Stimulated activated CD4-positive, alpha-beta T cell treated with anti-CD3 and anti-CD28 coated beads, Interleukin-12 subunit alpha, Interleukin-12 subunit beta, amount 100 ng/mL, for 24 hours (primary cell): ENCODE data around the gene ANKRD63.
A peak's percentile ranks its signal among the peaks of the same experiment; 100 is the strongest.

ENCODE experiments used
- DNase-seq, 2 experiments: peaks; one replicate each; pipeline ENCODE4 v3.0.0-alpha.2; 2020; ENCODE audit warnings: low read depth in 2 of 2

Gene ANKRD63

DNA sequence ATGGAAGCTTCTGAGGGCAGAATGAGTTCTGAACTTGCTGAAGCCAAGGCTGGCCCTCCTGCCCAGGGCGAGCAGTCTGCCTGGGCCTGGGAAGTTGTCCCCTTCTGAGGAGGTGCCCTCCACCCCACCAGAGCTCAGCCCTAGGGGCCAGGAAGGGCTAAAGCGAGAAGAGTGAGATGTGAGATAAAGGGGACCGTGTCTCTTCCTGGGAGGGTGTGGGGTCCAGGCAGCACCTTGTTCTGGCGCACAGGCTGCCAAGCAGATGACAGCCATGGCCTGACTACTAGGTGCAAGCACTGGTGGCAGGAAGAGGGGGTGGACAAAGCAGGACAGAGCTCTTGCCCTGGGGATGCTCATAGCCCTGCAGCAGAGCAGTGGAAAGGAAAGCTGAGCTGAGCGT is 40.3 kb downstream of the ANKRD63 start:
- no peak for DNase-seq

DNA sequence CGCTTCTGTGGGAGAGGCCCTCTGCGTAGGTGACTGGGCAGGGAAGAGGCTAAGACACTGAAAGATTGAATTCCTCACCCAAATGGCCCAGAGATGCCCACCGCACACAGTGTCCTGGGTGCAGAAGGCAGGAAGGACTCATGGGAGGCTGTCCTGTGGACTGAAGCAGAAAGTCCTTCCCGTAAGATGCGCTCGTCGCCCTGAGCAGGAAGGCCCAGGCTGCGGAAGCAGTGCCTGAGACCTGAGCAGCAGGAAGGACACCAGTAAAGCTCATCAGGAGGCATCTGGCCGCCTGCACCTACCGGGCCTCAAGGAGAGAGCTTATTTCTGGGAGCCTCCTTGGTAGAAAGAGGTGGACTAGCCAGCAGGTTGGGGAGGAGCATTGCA is 40.7 kb downstream of the ANKRD63 start:
- DNase-seq = no peak

DNA sequence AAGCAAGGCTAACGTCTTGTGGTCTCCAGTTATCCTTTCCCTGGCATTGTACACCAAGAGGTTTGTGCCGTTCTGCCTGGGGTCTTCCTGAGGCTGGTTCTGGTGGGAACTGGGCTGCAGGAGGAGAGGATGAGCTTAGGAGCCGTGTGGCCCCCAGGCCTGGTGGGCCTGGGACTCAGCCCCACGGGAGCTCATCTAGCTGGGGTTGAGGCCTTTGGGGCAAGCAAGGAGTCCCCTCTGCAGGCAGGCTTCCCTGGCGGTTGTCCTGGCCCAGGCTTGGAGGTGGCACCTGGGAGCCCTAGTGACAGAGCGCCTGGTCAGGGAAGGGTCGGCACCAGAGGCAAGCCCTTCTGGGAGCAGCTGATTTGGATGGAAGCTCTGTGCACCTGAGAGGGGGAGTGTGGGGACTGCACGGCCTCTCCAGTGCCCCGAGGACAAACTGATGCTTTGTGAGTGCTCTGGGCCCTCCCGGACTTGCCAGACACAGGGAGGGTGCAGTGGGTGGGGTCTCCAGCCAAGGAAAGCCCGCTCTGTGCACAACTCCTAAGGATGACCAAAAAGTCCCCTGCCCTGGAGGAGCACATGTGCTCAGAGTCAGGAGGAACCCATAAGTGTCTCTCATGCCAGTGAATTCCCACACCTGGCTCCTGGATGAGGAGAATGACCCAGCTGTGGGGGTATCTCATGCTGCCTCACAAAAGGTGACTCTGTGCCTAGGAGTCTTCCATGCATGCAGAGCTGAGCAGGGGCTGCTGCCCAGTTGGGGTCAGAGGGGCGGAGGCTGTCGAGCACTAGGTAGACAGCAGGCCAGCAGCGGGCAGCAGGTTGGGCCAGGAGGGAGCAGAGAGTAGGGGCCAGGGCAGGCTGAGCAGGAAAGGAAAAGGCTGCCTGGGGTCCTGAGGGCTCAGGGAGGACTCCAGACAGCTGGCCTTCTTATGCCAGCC is 41.3 kb downstream of the ANKRD63 start:
- no peak for DNase-seq

DNA sequence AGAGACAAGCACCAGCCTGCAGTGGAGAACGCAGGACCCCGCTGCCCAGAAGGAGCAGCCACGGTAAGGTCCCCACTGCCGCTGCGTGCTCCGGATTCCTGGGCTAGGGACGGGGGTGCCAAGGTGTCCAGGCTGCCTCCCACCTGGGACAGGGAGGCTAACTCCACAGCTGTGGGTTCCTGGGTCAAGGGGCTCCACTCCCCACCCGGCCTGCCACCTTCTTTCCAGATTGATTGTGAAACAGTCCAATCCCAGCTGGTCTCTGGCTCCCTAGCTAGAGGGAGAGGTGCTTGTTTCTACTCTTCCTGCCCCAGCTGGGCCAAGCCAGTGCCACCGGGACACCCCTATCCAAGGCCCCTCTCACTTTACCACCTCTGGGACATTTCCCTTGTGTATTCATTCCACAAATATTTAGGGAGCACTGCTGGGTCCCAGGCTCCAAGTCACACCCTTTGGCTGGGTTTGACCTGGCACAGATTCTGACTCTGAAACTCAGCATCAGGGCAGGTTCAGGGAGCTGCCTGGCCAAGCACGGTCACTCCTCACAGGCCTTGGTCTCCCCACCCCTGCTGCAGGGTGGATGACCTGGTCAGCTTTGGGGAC is 42.1 kb downstream of the ANKRD63 start:
- DNase-seq = no peak

DNA sequence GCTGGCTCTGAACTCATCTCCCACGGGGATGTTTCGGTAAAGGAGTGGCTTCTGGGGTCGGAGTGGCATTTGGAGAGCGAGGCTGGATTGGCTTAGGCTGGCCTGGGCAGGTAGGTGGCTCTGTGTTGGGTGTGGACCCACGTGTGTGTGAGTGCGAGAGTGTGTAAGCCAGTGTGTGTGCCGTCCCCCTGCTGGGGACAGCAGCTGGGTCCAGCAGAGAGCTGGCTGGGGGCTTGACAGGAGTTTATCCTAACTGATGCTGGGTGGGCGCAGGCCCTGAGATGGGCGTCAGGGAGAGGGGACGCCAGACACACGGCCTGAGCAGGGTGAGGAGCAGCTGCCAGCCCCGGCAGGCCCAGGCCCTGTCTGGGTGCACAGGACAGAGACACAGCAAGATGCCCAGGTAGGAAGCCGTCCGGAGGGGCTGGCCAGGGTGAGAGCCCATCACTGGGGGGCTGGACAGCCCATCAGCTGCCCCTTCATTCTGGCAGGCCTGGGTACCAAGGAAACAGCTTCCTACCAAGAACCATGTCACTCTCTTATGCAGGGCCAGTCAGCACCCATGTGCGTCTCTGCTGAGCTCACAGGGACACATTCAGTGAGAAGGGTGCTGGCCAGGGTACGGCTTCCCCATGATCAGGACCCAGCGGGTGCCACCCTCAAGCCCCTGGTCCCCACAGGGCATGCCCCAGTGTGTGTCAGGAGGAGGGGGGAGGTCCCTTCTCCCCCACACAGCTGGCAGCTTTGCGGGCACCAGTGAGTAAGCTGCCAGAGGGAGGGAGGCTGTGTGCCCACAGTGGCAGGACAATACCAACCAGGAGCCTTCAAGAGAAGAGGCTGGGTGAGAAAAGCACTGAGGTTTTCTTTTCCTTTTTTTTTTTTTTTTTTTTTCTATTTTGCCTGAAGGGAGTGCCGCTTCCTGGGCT is 42.9 kb downstream of the ANKRD63 start:
- DNase-seq = no peak

DNA sequence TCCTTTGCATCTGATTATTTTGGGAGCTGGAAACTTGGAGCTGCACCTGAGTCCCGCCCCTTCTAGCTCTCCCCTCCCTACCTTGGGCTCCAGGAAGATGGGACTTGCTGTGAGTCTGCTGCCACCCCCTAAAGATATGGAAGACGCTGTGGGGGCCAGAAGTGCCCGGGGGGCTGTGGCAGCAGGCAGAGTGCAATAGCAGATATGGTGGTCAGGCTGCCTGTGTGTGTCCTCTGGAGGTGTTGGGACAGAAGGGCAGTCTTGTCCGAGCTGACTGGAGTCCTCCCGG is 43.5 kb downstream of the ANKRD63 start:
- no peak for DNase-seq

DNA sequence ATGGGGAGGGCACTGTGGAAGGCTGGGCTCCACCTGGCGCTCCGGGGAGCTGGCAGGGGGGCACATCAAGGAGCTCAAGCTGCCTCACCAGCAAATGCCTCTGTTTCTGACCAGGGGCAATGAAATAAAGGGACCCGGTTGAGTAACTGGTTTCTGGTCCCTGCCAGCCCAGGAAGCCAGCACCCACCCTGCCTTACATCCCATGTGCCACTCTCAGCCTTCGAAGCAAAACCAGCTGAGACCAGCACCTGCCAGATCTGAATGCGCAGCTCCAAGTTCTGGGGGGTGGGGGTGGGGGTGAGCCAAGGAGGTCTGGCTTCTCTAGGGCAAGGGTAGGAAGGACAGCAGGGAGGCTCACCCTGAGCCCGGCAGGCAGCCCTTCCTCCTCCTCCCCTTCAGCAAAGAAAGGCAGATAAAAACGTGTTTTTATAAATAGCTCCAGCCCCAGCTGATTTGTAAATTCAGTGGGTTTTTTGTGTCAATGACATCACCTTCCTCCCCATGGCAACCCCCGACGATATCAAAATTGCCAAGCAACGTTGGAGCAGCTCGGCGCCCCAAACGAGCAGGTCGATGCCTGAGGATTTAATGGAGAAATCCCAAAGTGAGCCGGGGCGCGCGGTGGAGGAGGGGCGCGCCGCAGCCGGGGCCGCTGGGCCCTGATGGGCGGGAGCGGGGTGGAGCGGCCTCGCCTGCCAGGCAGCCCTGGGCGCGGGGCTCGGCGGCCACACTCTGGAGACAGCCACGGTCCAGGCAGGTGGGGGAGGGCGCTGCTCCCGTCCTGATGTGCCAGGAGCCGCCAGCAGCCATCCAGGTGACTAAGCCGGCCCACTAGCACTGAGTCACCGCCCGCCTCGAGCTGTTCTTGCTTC is 44.1 kb downstream of the ANKRD63 start, which contains the start of gene PAK6:
PAK6 (plus strand) TSS at position 532 of the 872 bp plus-strand sequence. CDS start 25,723 bp downstream, outside the sequence.
- DNase-seq = peak; percentile 17 to 29

DNA sequence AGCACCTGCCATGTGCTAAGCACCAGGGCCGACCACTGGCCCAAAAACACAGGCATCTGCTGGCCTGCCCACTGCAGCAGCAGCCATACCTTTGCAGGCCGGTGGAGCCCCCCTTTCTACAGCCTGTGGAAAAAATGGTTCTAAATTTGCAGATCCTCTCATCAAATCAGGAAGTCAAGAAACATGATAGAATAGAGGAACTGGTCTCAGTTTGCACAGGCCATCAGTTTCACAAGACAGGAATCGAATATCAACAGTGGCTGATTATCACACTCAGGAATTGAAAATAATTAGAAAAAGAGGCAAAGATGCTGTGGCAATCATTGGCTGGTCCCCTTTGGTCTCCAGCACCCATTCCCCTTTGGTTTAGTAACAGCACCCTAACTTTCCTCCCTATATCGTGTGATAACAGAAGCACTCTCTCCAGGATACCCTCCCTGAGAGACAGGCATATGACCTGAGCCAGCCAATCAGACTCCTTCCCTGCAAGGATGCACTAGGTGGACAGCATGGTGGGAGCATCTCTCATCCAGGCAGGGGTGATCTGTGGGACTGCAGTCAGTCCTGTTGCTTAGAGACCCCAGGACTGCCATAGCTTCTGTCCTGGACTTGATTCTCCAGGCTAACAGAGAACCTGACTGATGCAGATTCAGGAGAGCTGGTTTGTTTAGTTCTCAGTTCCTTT is 47.5 kb downstream of the ANKRD63 start:
- DNase-seq = no peak

DNA sequence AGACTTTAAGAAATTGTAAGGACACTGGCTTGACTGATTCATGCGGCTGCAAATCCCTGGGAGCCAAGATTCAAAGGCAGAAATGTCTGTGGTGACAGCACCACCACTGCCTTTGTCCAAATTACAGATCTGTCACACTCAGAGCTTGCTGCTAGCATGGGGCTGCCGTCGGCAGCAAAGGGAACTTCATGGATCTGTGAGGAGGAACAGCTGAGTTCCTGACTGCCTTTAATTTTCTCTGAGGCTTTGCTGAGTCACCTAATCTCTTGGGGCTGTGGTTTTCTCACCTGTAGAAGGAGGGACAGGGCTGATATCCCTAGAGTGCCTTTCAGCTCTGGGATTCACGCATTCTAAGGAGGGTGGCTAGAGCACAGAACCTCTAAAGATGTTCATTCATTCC is 48.1 kb downstream of the ANKRD63 start:
- no peak for DNase-seq

DNA sequence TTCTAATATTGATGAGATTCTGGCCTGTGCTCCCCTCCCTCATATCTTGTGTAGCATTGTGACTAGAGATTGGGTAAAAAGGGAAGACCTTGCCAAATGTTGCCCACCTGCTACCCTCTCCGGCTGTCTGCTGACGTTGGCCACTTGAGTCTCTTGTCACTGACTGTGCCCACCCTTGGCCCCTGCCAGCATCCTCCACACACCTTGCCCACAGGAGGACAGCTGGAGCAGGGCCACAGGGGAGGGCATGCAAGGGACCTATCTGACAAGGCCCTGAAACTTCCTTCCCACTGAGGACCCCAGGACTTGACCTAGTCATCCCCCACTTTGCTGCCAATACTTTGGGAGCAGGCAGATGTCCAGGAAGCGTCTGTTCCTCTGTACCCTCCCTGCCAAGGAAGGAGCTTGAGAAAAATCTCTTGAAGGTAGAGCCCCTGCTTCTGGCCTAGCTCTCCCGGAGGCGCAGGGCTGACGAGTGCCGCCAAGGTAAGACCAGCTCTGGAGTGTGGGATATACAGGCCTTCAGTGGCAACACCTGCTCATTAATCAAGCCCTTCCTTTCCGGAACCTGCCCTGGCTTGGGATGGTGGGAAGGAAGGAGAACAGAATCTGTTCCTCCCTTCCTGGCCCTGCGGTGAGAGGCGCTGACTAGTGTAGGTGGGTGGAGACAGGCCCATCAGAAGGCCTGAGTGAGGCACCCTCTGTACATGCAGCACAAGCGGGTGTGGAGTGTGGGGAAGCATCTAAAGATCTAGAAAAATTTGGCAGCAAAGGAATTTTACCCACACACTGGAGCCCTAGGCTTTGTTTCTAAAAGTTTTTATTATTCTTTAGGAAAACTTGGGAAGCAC is 48.9 kb downstream of the ANKRD63 start:
- DNase-seq = no peak

DNA sequence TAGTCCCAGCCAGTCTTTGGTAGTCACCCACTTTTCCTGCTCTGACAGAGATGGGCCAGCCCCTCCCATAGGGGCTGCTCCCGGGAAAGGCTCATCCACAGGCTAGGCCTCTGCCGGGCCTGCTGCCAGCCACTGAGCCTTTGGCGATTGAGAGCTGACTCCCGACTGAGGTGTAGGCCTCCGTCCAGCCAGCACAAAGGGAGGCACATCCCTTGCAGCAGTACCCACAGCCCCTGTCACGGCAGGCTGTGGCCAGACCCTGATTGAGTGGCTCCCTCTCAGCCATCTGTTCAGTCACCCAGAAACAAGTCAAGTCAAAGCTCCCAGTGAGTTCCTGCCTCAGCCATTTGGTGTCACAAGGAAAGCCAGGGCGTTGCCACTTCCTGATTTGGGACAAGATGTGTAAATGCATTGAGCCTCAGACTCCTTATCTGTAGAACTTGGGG is 50.2 kb downstream of the ANKRD63 start:
- DNase-seq = no peak
